ENCODE measurements around the gene LRMDA.

The LRMDA gene

DNA sequence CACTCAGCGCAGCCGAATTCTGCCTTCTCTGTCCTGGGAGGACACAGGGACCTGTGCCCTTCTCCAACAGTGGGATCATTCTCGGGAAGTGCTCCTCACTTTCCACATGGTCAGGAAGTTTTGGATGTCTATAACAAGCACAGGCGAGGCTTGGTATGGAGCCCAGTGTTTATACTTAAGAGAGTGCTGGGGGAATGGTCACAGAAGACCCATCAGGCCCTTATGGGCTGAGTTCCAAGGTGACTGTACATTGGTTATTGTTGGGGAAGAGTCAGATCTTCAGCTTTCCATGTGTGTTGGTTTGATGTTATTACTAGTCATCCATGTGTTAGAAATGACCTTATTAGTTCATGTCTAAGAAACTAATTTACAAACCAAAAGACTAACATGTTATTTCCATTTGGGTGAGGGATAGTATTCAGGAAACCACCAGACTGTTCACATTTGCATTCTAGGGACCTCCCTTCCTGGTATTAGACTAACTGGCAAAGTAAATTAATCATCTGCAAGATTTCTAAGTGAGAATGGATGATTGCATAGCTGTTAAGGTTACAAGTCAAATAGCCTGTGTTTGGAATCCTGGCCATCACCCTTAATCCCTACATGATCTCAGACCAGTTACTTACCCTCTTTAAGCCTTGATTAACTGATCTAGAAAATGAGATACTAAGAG, 834.2 kb downstream of the LRMDA start:
- no peak for TF ChIP-seq EZH2phosphoT487 (IDR thresholded peaks at IDR 0.05; ENCODE audit: low read depth)
- TF ChIP-seq, protein P1, sequence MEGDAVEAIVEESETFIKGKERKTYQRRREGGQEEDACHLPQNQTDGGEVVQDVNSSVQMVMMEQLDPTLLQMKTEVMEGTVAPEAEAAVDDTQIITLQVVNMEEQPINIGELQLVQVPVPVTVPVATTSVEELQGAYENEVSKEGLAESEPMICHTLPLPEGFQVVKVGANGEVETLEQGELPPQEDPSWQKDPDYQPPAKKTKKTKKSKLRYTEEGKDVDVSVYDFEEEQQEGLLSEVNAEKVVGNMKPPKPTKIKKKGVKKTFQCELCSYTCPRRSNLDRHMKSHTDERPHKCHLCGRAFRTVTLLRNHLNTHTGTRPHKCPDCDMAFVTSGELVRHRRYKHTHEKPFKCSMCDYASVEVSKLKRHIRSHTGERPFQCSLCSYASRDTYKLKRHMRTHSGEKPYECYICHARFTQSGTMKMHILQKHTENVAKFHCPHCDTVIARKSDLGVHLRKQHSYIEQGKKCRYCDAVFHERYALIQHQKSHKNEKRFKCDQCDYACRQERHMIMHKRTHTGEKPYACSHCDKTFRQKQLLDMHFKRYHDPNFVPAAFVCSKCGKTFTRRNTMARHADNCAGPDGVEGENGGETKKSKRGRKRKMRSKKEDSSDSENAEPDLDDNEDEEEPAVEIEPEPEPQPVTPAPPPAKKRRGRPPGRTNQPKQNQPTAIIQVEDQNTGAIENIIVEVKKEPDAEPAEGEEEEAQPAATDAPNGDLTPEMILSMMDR (IDR thresholded peaks at IDR 0.05; ENCODE audit: low read depth, low read length), result no peak
- Histone ChIP-seq H3K36me3 (replicated peaks; ENCODE audit: low read depth, low read length) (no peaks in the 10 kb centered on the region), H3K9ac (ENCODE audit: low read length) (no peak overlapping the region), H3K4me1 (ENCODE audit: low read length) (no peaks in the 10 kb centered on the region), H3K27ac (ENCODE audit: low read length) (no peak overlapping the region), H3K9me3 (ENCODE audit: insufficient read depth, low read length) (no peaks in the 10 kb centered on the region), H3K4me2 (ENCODE audit: low read length) (no peak overlapping the region), H3K4me3 (ENCODE audit: low read length) (no peak overlapping the region), H2AFZ (ENCODE audit: low read depth, low read length) (no peak overlapping the region), H3K79me2 (ENCODE audit: low read length) (no peaks in the 10 kb centered on the region), H4K20me1 (ENCODE audit: insufficient read depth, low read length) (no peaks in the 10 kb centered on the region), H3K27me3 (ENCODE audit: low read depth, low read length) (no peaks in the 10 kb centered on the region)

DNA sequence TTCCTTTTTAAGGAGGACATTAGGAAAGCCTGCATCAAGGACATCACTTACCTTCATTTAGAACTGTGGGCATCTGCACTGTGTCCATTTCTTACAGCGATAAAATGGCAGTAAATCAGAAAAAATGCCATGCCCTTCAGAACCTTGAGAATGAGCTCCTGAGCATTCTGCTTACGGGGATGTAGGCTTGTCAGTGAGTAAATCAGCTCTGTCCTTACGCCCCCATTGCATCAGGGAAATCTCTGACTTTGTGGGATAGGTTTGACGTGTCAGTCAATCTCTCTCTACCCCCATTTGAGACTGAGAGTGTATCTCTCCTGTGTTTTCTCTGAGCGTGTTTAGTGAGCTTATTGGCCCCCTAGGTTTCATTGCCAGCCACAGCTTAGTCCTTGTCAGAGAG, 837.1 kb downstream of the LRMDA start:
- Histone ChIP-seq H2AFZ (ENCODE audit: low read depth, low read length) (no peak overlapping the region), H3K36me3 (replicated peaks; ENCODE audit: low read depth, low read length) (no peaks in the 10 kb centered on the region), H3K79me2 (ENCODE audit: low read length) (no peaks in the 10 kb centered on the region), H3K4me1 (ENCODE audit: low read length) (no peaks in the 10 kb centered on the region), H3K4me2 (ENCODE audit: low read length) (no peak overlapping the region), H3K9ac (ENCODE audit: low read length) (no peak overlapping the region), H4K20me1 (ENCODE audit: insufficient read depth, low read length) (no peaks in the 10 kb centered on the region), H3K27ac (ENCODE audit: low read length) (no peak overlapping the region), H3K27me3 (ENCODE audit: low read depth, low read length) (no peaks in the 10 kb centered on the region), H3K4me3 (ENCODE audit: low read length) (no peak overlapping the region), H3K9me3 (ENCODE audit: insufficient read depth, low read length) (no peaks in the 10 kb centered on the region)
- TF ChIP-seq EZH2phosphoT487 (IDR thresholded peaks at IDR 0.05; ENCODE audit: low read depth), result no peak
- TF ChIP-seq, protein P1 (IDR thresholded peaks at IDR 0.05; ENCODE audit: low read depth, low read length), result no peak

DNA sequence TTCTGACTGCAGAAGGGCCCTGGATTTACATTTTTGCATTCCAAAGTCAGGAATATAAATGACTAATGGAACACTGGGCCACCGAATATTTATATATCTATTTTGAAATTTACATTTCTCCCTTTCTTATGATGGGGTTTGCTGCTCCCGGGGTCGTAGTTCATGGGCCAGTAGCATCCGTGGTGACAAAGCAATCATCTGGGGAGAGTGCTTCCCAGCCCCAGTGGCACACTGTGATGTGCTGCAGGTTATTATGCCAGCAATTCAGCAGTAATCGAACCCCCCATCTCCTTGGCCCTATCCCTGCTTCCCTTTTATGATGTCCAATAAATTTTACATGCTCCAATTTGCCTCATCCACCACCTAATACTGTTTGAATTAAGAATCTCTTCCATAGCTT, 837.5 kb downstream of the LRMDA start:
- Histone ChIP-seq H3K4me1 (ENCODE audit: low read length) (no peaks in the 10 kb centered on the region), H3K79me2 (ENCODE audit: low read length) (no peaks in the 10 kb centered on the region), H3K27ac (ENCODE audit: low read length) (no peak overlapping the region), H2AFZ (ENCODE audit: low read depth, low read length) (no peak overlapping the region), H4K20me1 (ENCODE audit: insufficient read depth, low read length) (no peaks in the 10 kb centered on the region), H3K4me2 (ENCODE audit: low read length) (no peak overlapping the region), H3K4me3 (ENCODE audit: low read length) (no peak overlapping the region), H3K9me3 (ENCODE audit: insufficient read depth, low read length) (no peaks in the 10 kb centered on the region), H3K9ac (ENCODE audit: low read length) (no peak overlapping the region), H3K36me3 (replicated peaks; ENCODE audit: low read depth, low read length) (no peaks in the 10 kb centered on the region), H3K27me3 (ENCODE audit: low read depth, low read length) (no peaks in the 10 kb centered on the region)
- TF ChIP-seq, protein P1 (IDR thresholded peaks at IDR 0.05; ENCODE audit: low read depth, low read length), result no peak
- TF ChIP-seq EZH2phosphoT487 (IDR thresholded peaks at IDR 0.05; ENCODE audit: low read depth), result no peak

DNA sequence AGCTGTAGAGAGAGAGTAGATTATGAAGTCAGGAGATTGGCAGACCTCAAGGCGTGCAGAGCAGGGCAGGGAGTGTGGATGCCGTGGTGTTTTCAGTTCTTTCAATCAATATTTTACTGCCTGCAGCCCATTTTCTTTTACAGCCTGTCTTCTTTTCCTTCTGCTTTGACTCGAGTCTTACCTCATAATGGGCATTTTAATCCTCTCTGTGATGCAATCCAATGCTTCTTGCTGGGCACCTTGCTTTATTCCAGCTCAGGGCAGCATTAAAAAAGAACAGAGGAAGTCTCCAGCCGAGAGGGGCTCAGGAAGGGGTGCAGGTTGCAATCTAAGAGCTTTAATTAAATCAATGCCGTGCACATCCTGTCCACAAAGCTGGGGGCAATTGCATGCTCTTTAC, 839.0 kb downstream of the LRMDA start:
- no peaks in the 10 kb centered on the region for H3K4me1 ChIP-seq (ENCODE audit: low read length)
- H3K36me3 ChIP-seq (replicated peaks; ENCODE audit: low read depth, low read length), result no peaks in the 10 kb centered on the region
- no peak overlapping the region for H2AFZ ChIP-seq (ENCODE audit: low read depth, low read length)
- H3K4me2 ChIP-seq (ENCODE audit: low read length), result no peak overlapping the region
- H3K9ac ChIP-seq (ENCODE audit: low read length), result no peak overlapping the region
- no peak overlapping the region for H3K4me3 ChIP-seq (ENCODE audit: low read length)
- no peaks in the 10 kb centered on the region for H3K9me3 ChIP-seq (ENCODE audit: insufficient read depth, low read length)
- H3K27me3 ChIP-seq (ENCODE audit: low read depth, low read length), result no peaks in the 10 kb centered on the region
- H3K27ac ChIP-seq (ENCODE audit: low read length), result no peak overlapping the region
- H3K79me2 ChIP-seq (ENCODE audit: low read length), result no peaks in the 10 kb centered on the region
- no peaks in the 10 kb centered on the region for H4K20me1 ChIP-seq (ENCODE audit: insufficient read depth, low read length)
- TF ChIP-seq, protein P1 (IDR thresholded peaks at IDR 0.05; ENCODE audit: low read depth, low read length), result no peak
- no peak for TF ChIP-seq EZH2phosphoT487 (IDR thresholded peaks at IDR 0.05; ENCODE audit: low read depth)

Measured in OCI-LY3 (cell line).